ENCODE results near the gene MYO9B.
A peak's percentile ranks its signal among the peaks of the same experiment; 100 is the strongest.
"Not testable (repeated sequence)": the region's sequence is repeated elsewhere in the genome, so short reads cannot be mapped to it uniquely, and the experiment has no call there.

MYO9B gene

DNA sequence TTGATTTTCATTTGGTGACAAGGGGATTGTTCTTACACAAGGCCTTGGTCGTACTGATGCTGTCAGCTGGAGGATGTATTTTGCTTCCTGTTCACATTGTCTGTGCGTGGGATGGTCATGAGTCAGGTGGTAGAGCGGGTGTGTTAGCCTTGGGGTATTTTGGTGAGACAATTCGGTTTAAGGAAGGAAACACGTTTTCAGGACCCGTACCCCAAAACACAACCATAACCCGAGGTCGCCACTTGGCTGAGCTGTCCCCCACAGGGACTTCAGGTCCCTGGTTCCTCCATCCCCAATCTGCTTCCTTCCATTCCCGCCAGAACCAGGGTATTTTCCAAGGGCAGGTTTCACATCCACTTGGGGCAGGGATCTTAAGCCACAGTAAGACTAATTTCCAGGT lies 15.0 kb downstream of the MYO9B start:
- DNase-seq, result peak; percentile 38 to 51

DNA sequence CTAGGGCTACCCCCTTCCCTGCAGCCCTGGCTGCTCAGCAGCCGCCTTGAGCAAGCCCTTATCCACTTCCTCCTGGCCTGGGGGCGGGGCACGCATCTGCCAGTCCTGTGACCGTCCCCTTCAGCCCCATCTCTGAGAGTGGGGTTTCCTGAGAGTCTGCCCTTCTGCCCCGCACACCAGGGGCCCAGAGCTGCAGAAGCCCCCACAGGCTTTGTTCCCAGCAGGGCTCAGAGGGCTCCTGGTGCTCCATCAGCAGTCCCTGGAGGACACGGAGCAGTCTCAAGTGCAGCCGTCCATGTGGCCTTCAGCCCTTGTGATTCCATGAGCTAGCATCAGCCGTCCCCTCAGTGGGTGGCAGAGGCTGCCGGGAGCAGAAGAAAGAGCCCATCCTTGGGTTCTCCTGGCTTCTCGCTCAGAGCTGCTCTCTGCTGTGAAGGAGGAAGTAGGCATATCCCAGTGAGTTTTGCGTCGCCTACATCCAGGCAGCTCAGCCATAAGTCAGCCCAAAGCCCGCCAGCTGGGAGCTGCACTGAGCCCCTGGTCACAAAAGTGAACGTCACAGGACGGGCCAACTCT lies 16.3 kb downstream of the MYO9B start:
- no peak for DNase-seq

DNA sequence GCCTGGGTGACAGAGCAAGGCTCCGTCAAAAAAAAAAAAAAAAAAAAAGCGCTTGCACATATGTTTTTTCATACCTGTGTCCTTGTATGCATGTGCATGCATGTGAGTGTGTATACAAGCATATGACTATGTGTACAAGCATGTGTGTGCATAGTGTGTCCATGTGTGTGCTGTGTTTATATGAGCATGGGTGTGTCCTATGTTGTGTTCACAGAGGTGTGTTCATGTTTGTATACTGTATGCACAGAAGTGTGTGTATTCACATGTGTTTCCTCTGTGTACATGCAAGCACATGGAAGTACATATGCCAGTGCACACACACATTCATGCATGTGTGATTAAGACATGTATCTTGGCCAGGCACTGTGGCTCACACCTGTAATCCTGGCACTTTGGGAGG lies 17.1 kb downstream of the MYO9B start:
- no peak for DNase-seq

- not testable (repeated sequence) for DNase-seq
Measured at GRCh38 chr19:17094694-17095093, 19.1 kb downstream of the MYO9B start.

DNA sequence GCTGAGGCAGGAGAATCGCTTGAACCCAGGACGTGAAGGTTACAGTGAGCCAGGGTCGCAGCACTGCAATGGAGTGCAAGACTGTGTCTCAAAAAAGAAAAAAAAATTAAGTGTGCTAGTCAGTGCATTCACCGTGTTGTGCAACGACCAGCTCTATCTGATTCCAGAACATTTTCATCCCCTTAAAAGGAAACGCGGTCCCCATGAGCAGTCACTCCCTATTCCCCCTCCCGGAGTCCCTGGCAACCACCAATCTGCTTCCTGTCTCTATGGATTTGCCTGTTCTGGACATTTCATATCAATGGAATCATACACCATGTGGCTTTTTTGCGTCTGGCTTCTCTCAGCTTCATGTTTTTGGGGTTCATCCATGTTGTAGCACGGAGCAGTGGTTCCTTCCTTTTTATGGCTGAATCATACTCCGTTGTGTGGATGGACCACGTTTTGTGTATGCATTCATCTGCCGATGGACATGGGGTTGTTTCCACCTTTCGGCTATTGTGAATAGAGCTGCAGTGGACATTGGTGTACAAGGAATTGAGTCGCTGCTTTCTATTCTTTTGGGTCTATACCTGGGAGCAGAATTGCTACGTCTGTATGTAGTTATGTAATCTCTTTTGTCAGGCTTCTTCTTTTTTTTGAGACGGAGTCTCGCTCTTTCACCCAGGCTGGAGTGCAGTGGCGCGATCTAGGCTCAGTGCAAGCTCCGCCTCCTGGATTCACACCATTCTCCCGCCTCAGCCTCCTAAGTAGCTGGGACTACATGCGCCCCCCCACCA lies 19.8 kb downstream of the MYO9B start:
- DNase-seq, result no peak

DNA sequence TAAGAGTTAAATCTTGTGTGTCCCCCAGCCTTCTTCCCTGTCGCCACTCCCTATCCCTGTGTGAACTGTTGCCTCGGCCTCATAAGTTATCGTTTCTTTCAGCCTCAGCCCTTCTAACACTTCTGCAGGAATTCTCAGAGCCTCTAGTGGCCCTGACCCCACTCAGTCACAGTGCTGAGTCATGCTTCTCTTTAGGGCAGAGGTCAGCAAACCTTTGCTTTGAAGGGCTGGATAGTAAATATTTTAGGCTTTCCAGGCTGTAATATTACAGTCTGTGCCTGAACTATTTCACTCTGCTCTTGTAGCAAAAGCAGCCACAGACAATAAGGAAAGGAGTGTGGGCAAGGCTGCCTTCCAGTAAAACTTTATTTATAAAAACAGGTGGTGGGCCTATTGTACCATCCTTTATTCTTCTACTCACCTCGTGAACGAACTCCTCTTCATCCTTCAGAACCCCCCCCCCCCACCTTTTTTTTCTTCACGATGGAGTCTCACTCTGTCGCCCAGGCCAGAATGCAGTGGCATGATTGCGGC lies 22.1 kb downstream of the MYO9B start:
- no peak for DNase-seq

DNA sequence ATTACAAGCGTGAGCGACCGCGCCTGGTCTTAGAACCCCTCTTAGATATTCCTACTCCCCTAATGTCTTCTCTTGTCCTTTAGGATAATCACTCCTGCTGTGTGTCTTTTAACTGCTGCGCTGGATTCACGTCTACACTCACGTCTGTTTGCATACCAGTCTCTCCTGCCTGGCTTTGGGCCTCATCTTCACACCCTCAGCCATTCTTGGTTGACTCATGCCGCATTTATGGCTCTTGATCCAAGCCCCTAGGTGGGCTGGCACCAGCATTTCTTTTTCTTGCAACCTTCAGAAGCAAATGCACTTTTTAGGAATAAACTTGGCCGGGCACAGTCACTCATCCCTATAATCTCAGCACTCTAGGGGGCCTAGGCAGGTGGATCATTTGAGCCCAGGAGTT lies 22.7 kb downstream of the MYO9B start:
- no peak for DNase-seq

- DNase-seq, result no peak
Measured at GRCh38 chr19:17101686-17102628, 26.4 kb downstream of the MYO9B start.

DNA sequence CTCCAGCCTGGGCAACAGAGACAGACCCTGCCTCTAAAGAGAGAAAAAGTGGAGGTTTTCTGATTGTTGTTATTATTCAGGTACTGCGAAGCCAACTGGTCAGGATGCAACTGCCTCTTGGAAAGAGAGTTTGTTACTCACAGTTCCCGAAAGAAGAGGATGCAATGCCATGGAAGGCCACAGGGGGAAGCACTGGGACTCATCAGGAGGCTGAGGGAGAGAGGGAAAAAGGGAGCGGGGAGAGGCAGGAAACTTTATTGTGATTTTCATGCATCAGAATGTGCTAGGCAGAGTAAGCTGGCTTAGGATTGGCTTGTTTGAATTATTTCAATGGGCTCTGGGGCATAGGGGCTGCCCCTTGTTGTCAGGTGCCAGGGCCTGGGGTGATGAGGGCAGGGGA lies 27.6 kb downstream of the MYO9B start:
- DNase-seq, result no peak

GRCh38 chr19:17104679-17105078 lies 29.1 kb downstream of the MYO9B start:
- DNase-seq, result no peak

- DNase-seq, result no peak
Measured at GRCh38 chr19:17105556-17105955, 30.0 kb downstream of the MYO9B start.

DNA sequence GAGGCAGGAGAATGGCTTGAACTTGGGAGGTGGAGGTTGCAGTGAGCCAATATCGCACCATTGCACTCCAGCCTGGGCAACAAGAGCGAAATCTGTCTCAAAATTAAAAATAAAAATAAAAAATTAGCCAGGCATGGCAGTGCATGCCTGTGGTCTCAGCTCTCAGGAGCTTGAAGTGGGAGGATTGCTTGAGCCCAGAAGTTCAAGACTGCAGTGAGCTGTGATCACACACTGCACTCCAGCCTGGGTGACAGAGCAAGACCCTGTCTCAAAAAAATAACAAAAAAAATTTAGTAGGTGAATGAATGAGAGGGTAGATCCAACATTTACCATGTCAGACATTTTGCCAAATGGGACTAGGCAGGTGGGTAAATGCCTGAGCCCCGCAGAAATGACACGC lies 31.4 kb downstream of the MYO9B start:
- DNase-seq, result not testable (repeated sequence)

GRCh38 chr19:17107546-17108452 lies 32.2 kb downstream of the MYO9B start:
- DNase-seq, result no peak

- DNase-seq, result no peak
Measured at GRCh38 chr19:17108453-17108784, 32.8 kb downstream of the MYO9B start.

DNA sequence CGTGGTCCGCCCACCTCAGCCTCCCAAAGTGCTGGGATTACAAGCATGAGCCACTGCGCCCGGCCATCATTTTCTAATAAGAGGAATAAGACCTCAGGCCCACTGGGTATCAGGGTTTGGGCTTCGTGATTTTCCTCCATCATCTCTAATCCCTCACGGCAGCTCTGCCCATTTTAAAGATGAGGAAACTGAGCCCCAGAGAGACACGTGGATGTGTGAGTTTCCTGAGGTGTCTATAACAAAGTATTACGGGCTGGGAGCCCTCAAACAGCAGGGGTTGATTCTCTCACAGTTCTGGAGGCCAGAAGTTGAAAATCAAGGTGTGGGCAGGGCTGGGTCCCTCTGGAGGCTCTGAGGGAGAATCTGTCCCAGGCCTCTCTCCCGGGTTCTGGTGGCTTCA lies 33.7 kb downstream of the MYO9B start:
- DNase-seq, result no peak

DNA sequence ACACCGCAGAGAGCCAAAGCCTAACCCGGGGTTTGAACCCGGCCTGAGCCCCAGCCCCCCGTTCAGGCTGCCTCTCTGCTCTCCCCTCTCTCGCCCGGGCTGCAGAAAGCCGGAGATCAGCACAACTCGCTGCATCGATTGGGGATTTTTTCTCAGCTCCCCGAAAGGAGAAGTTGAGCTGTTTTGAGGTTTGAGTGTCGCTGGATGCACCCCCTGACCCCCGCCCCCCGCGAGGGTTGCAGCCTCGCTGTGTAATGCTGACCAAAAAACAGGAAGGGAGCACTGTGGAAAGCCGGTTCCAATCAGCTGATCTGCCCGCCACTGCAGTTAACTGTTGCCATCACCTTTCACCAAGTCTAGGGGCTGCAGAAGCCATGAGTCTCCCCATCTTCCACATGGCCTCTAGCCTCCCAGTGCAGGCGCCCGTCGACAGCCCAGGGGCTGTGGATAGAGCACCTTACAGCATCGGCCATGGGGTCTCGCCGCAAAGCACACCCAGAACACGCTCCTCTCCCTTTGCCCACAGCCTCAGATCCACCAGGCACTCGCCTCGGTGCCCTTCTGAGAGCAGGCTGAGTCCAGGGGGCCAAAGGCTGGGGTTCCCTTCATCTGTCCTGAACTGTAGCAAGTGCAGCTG lies 34.5 kb downstream of the MYO9B start:
- DNase-seq, result no peak

DNA sequence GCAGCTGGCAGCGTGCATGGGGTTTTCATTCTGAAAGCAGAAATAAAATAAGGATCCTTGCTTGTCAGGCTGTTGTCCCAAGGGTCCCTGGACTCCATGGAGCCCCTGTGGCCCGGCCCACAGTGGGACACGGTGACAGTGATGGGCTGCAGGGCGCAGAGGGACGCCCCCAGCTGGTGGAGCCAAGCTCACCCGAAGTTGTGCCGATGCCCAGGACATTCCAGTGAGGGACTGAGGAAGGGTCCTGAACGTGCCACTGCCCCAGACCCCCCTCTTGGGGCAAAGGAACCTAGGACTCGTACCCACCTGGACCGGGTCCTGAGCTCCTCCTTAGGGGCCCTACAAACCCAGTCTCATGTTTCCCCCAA lies 35.0 kb downstream of the MYO9B start:
- DNase-seq, result no peak

DNA sequence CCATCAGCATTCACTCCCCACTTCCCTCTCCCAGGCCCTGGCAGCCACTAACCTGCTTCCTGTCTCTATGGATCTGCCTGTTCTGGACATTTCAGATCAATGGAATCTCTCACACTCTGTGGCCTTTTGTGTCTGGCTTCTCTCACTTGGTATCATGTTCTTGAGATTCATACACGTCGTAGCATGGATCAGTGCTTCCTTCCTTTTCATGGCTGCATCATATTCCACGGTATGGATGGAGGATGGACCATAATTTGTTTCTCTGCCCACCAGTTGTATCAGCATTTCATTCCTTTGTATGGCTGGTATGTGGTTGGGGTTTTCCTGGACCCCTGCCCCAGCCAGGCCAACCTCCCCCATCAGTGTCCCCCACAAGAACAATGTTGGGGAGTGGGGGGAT lies 36.2 kb downstream of the MYO9B start:
- DNase-seq, result no peak

DNA sequence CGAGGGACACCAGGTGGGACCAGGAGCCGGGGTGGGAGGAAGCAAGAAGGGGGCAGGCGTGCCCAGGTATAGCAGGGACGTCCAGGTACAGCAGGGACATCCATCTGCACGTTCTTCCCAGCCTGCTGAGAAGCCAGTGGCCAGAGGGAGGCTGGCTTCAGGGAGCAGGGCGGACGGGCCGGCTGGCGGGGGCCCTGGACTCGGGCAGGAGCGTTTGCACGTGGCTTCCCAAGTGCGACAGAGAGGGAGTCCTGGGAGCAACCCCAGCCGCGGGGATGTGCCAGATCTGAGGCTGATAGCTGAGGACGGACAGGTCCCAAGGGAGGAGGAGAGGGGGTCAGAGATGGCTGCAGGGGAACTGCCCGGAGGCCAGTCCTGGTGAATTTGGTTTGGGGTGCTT lies 36.7 kb downstream of the MYO9B start:
- no peak for DNase-seq

DNA sequence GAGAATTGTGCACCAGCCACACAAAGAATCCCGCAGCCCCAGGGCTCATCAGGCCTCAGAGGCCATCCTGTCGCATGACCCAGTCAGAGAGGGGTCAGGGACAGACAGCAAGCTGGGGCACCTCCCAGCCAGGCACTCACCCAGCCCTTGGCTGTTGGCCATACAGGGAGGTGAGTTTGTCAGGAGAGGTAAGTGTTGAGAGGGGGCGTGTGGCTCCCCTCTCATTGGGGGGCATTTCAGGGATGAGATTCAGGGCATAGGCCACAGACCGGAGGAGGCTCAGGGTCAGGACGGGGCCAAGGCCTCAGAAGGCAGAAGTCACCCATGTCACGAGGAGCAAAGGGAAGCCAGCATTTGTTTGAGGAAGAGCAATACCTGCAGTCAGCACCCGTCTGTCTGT lies 37.1 kb downstream of the MYO9B start:
- no peak for DNase-seq

- DNase-seq, result no peak
Measured at GRCh38 chr19:17113127-17113785, 37.7 kb downstream of the MYO9B start.
